Measurements from ENCODE around the gene AMPD2.

The AMPD2 gene

DNA sequence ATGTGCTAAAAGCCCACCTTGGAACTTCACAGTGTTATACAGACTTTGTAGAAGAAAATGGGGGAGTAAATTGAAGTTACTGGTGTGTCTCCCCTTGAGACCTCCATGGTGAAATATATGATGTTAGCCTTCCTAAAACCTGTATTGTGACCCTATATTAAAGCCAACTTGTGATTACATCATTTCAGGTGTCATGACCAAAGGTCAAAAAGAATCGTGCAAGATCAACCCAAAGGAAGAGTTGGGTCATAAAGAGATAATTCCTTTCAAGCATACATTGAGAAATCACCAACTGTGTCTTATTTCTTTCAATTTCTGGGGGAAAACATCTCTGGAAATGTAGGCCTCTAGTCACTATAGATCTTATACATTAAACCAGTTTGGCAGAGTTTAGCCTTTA lies 34.9 kb upstream of the AMPD2 start:
- DNase-seq (ENCODE audit: extremely low read depth, low read depth) = no peak
- H3K4me3 ChIP-seq (replicated peaks; ENCODE audit: low read depth, low read length) = no peak overlapping the region
- TF ChIP-seq, protein P1, sequence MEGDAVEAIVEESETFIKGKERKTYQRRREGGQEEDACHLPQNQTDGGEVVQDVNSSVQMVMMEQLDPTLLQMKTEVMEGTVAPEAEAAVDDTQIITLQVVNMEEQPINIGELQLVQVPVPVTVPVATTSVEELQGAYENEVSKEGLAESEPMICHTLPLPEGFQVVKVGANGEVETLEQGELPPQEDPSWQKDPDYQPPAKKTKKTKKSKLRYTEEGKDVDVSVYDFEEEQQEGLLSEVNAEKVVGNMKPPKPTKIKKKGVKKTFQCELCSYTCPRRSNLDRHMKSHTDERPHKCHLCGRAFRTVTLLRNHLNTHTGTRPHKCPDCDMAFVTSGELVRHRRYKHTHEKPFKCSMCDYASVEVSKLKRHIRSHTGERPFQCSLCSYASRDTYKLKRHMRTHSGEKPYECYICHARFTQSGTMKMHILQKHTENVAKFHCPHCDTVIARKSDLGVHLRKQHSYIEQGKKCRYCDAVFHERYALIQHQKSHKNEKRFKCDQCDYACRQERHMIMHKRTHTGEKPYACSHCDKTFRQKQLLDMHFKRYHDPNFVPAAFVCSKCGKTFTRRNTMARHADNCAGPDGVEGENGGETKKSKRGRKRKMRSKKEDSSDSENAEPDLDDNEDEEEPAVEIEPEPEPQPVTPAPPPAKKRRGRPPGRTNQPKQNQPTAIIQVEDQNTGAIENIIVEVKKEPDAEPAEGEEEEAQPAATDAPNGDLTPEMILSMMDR (IDR thresholded peaks at IDR 0.05; ENCODE audit: low read depth, low read length, missing control alignments) = no peak

DNA sequence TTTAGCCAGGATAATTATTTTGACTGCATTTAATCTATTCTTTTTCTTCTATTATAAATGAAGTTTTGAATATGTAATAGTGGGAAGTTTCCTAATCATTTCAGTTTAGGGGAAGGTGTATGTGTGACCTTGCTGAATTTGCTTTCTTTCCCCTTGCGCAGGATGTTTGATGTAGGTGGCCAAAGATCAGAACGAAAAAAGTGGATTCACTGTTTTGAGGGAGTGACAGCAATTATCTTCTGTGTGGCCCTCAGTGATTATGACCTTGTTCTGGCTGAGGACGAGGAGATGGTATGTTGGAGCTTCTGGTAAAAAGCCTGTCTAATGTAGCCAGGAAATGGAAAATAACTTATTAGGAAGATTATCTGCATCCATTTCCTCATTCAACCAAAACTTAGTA lies 33.6 kb upstream of the AMPD2 start:
- no peak overlapping the region for H3K4me3 ChIP-seq (replicated peaks; ENCODE audit: low read depth, low read length)
- DNase-seq (ENCODE audit: extremely low read depth, low read depth) = no peak
- TF ChIP-seq, protein P1 (IDR thresholded peaks at IDR 0.05; ENCODE audit: low read depth, low read length, missing control alignments) = no peak

DNA sequence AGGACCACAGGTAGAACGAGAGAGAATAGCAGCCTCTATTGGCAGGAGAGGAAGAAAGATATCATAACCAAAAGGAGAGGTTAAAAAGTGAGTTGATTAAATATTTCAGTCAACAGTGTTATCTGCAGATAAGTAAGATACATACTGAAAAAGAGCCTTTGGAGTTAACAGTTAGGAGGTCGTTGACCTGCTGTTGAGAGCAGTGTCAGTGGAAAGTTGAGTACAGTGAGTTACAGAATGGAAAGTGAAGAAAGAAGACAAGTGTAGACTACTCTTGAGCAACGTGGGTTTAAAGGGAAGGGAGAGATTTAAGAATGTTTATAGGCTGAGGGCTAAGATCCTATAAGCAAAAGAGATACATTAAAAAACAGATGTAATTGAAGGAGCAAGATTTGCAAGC lies 30.5 kb upstream of the AMPD2 start:
- H3K4me3 ChIP-seq (replicated peaks; ENCODE audit: low read depth, low read length) = no peak overlapping the region
- no peak for DNase-seq (ENCODE audit: extremely low read depth, low read depth)
- TF ChIP-seq, protein P1 (IDR thresholded peaks at IDR 0.05; ENCODE audit: low read depth, low read length, missing control alignments) = no peak

DNA sequence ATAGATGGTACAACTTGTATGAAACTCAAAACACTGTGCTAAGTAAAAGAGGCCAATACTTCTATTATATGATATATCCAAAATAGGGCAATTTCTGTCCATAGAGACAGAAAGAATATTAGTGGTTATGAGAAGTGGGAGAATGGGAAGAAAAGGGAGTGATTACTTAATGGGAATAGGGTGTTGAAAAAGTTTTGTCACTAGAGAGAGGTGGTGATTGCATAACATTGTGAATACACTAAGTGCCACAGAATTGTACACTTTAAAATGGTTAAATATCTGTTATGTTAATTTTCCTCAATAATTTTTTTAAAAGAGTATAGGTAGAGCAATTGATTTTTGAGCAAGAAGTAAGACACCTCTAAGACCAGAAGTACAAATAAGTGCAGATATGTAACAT lies 30.0 kb upstream of the AMPD2 start:
- no peak overlapping the region for H3K4me3 ChIP-seq (replicated peaks; ENCODE audit: low read depth, low read length)
- TF ChIP-seq, protein P1 (IDR thresholded peaks at IDR 0.05; ENCODE audit: low read depth, low read length, missing control alignments) = no peak
- DNase-seq (ENCODE audit: extremely low read depth, low read depth) = no peak

DNA sequence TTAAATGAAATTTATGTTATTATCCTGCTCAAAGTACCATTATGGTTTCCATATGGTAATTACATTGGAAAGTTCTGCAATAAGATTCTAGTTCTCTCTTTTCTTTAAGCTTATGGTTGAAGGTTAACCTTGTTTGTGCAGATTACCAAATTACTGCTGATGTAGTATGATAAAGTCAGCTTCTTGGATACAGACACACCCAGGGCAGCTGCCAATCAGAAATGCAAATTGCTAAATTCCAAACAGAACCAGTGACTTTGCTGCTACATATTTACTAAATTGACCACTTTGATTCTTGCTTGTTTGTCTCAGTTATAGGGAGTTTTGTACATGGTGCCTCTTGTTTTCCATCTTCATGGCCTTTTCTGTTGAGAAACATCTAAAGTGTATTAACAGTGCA lies 26.7 kb upstream of the AMPD2 start:
- TF ChIP-seq, protein P1 (IDR thresholded peaks at IDR 0.05; ENCODE audit: low read depth, low read length, missing control alignments) = no peak
- no peak overlapping the region for H3K4me3 ChIP-seq (replicated peaks; ENCODE audit: low read depth, low read length)
- DNase-seq (ENCODE audit: extremely low read depth, low read depth) = no peak

DNA sequence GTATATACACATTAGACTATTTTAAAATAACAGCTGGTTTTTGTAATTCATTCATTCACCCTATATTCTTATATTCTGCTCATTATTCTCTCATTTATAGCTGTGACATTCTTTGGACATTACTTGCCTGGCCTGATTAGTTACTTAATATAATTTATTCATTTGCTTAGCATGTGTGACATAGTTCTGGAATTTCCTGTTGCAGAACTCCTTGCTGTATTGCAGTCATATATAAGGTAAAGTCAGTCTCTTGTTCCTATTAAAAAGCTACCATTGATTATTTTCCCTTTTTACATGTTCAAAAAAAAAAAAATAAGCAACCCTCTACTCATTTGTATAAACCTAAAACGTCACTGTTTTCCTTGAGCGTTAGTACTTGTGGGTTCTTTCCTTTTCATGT lies 24.1 kb upstream of the AMPD2 start:
- TF ChIP-seq, protein P1 (IDR thresholded peaks at IDR 0.05; ENCODE audit: low read depth, low read length, missing control alignments) = no peak
- no peak for DNase-seq (ENCODE audit: extremely low read depth, low read depth)
- H3K4me3 ChIP-seq (replicated peaks; ENCODE audit: low read depth, low read length) = no peak overlapping the region

DNA sequence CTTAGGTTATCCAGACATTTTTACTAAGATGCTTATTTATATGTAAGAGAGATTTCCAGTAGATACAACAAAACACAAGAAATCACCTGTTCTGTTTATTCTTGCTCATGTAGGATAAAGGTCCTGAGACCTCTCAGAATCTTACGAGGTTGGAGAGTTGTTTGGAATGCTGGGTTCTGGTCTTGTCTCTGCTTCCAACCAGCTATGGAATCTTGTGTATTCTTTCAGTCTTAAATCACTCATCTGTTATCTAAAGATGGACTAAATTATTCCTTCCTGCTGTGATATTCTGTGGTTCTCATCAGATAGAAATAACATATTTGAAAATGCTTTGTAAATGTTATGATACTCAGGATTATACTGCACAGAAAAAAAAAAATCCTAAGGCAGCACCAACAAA lies 21.5 kb upstream of the AMPD2 start:
- DNase-seq (ENCODE audit: extremely low read depth, low read depth) = no peak
- H3K4me3 ChIP-seq (replicated peaks; ENCODE audit: low read depth, low read length) = no peak overlapping the region
- TF ChIP-seq, protein P1 (IDR thresholded peaks at IDR 0.05; ENCODE audit: low read depth, low read length, missing control alignments) = no peak
